G401 (cell line): ENCODE measurements around the gene NAV2. TPM values are rescaled to one million over a fixed set of nuclear protein-coding genes. Genes with fewer than 3 reads are reported as not detected.
"Not testable (repeated sequence)": the region's sequence is repeated elsewhere in the genome, so short reads cannot be mapped to it uniquely, and the experiment has no call there.

Experiments
- DNase-seq: peaks from one replicate; pipeline ENCODE4 v3.0.0-alpha.2; 2015; ENCODE audit warnings: low spot score
- in situ Hi-C: cut with HindIII; loops from 2 replicates; pipeline ENCODE4 v1.10.0; 2016; ENCODE audit warnings: low sequenced_read_pairs, mixed read lengths
- total RNA-seq: library from RNA; depleted of rRNA; stranded (reverse); fragments of >200 nt; shearing (Covaris generic); gene quantifications from 2 replicates; pipeline ENCODE4 v1.2.3, GENCODE V29; 2014

NAV2 gene
- total RNA-seq, 1 experiment from 2014 or later, result 4.2 TPM

DNA sequence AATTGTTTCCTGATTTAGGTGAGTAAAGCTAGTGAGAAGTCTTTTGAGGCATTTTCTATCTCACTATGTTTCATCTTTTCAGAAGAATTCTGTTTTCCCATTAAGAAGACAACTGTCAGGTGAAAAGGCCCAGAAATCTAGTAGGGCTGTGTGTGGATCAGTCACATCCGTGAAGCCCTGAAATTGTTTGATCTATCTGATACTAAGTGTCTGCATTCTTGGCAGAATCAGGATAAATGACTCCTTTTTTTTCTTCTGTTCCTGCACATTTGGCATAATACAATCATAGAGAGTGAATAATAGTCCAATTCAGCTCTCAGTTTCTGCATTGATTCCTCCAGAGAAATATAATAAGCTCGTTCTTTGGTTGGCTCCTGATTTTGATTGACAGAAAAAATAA is 208.3 kb downstream of the NAV2 start:
- DNase-seq, result no peak
- in situ Hi-C loops, result no loop called here

DNA sequence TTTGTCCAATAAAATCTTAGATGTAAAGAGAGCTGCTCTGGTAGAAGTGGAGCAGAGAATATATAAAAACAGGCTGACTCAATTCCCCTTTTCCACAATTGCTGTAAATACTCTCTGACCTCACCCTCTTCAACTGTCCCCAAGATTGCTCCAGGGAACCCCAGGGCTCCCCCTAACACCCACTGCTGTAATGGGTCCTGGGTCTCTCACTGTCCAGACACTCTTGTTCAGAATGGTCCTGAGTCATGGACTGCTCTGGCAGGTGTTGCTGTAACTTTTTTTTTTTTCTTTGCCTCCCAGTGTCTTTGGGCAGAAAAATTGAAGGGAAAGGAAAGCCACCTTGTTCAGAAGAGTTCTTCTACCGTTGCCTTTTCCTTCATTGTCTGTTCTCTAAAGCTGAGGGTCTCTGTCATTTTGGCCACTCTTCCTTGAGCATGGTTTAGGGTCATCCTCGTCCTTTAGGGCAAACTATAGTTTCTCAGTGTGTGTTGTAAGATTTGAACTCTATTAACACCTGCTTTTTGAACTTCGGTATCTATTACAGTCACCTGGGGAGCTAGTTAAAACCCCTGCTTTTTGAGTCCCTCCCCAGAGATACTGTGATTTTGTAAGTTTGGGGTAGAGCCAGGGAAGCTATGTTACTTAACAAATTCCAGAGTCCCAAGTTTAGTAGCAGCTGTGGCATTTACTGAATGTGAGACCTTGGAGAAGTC is 209.5 kb downstream of the NAV2 start:
- in situ Hi-C loops, result no loop called here
- no peak for DNase-seq

DNA sequence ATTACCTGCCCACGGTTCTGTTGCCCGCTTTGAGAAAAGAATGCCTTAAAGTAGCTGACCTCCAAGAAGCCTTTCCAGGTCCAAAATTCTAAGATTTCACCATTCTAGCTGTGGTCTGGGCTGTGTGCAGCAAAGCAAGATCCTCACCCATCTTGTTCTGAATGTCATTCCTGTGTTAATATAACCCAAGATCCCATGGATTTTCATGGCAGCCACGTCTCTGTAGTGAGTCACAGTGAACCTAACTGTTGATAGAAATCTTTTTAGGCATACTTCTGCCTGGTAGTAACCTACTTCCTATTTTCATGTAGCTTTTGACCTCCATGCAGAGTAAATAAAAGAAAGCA is 210.0 kb downstream of the NAV2 start:
- in situ Hi-C loops, result no loop called here
- no peak for DNase-seq

DNA sequence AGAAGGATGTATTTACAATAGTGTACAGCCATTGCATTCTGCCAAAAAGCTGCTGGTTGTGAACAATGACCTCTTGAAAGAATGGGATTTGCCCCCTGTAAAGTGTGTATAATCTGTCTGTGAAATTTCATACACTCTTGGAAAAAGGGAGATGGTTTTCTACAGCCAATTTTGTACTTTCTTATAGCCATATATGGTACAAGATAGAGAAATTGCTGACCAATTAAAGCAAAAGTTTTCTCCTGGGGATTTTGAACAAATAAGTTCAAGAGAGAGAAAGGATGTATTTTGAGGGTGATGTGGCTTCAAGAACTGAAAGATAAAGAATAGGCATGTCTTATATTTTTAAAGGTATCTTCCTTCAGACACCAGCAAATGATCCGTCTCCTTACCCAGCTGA is 211.0 kb downstream of the NAV2 start:
- DNase-seq, result no peak
- in situ Hi-C loops, result no loop called here

DNA sequence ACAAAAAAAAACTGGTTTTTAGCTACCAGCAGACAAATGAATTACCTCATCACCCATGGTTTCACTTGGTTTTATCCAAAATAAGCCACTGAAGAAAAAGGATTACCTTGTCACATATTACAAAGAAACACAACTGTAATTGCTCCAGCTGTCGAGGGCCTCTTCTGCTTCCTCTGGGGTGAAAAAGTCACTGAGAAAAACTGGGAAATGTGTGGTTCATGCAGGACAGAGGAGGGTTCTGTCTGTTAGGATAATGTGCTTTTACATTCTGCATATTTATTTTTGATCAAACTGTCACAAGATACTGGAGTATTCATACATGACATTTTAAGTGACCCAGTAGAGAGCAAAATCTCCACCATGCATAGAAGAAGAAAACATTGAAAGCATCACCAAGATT is 211.7 kb downstream of the NAV2 start:
- in situ Hi-C loops, result no loop called here
- DNase-seq, result no peak

DNA sequence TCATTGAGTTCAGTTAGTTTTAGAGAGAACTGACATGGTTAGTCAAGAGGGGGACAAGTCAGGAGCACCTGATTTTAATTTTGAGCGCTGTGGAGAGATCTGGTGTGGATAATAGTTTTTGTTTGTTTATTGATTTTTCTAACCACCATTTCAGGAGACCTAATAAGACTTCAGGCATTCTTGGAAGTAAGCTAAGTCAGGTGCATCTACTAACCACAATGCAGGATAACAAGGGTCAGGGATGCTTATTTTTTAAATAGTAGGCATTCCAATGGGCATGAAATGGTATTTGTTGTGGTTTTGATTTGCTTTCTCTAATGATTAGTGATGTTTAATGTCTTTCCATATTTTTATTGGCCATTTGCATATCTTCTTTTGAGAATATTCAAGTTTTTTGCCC is 212.1 kb downstream of the NAV2 start:
- in situ Hi-C loops, result no loop called here
- DNase-seq, result no peak

DNA sequence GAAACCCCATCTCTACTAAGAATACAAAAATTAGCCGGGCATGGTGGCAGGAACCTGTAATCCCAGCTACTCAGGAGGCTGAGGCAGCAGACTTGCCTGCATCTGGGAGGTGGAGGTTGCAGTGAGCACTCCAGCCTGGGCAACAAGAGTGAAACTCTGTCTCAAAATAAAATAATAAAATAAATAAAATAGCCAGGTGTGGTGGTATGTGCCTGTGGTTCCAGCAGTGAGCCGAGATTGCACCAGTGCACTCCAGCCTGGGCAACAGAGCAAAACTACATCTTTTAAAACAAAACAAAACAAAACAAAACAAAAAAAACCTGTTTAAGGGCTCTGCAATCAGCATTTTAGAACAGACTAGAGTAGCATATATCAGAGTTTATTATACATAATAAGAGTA is 214.8 kb downstream of the NAV2 start:
- in situ Hi-C loops, DNase-seq: not testable (repeated sequence)

DNA sequence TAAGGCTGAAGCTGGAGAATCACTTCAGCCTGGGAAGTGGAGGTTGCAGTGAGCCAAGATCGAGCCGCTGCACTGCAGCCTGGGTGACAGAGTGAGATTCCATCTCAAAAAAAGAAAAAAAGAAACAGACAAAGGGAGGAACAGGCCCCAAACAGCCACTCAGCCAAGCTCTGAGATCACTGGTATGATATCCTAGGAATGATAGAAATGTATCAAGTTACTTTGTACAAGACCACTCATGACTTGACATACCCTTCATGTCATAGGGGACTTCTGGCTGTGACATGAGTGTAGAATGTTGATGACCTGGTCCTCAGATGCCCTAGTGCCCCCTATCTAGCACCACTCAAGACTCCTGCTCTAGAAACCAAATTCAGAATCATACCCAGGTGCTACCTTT is 216.5 kb downstream of the NAV2 start:
- no peak for DNase-seq
- in situ Hi-C loops, result no loop called here

DNA sequence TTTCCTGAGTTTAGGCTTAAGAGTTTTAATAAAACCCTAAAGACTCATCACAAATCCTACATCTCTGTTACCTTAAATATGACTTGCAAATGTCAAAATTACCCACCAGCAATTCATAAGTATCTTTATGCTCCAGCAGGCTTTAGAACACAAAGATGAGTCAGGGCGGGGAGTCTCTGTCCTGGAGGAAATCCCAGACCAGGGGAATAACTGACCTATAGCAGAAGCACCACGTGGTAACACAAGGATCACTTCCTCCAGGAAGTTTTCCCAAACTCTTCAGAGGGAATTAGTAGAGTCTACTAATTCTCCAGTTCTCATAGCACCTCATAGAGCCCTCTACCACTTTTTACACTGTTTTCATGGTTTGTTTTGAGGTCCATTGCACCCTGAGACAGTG is 217.0 kb downstream of the NAV2 start:
- in situ Hi-C loops, result no loop called here
- DNase-seq, result no peak

DNA sequence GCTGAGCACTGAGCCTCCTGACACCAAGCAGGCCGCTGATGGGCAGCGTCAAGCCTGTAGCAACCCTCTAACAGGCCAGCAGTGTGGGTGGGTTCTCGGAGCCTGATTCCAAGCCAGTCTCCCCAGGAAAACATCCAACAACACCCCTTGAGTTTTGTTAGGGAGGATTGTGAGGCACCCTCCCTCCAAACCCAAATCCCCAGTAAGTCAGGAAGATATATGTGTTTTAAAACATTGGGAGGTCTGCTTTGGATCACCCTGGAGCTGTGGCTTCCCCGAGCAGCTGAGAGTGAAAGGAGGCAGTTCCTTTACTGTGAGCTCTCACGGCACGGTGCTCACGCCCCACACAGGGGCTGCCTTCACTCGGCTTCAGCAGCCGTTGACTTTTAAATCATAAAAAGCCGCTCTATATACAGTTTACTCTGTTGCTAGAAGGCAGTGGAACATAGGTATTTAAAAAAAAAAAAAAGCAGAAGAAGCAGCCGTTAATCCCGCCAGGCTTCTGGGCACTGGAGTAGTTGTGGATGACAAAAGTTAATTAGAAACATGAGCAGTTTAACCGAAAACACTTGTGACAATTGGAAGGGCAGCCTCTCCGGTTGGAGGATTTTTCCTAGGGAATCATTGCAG is 218.6 kb downstream of the NAV2 start:
- no peak for DNase-seq
- in situ Hi-C loops, result no loop called here

DNA sequence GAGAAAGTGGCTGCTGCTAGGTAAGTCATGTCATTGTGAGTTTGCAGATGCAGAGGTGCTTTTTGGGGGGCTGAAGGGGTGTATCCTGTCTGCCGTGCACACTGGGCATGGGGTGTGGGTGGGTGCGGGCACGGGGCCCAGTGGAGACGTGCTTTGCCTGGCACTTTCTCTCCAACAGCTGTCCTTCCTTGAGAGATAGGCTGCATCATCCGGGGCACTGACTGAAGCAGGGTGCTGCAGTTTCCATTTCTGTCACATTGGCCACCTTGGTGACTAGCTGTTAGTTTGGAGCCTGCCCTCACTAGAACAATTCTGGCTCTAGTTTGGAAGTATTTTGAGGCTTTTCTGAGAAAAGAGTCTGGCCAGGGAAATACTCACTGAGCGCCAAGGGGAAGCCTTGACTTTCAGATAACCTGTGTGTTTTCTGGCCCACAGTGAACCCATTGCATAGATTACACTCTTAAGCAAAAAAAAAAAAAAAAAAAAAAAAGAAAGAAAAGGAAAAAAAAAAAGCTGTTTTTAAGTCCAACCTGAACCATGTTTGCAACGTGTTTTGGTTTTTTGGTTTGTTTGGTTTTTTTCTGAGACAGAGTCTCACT is 219.2 kb downstream of the NAV2 start:
- in situ Hi-C loops, result no loop called here
- DNase-seq, result no peak

DNA sequence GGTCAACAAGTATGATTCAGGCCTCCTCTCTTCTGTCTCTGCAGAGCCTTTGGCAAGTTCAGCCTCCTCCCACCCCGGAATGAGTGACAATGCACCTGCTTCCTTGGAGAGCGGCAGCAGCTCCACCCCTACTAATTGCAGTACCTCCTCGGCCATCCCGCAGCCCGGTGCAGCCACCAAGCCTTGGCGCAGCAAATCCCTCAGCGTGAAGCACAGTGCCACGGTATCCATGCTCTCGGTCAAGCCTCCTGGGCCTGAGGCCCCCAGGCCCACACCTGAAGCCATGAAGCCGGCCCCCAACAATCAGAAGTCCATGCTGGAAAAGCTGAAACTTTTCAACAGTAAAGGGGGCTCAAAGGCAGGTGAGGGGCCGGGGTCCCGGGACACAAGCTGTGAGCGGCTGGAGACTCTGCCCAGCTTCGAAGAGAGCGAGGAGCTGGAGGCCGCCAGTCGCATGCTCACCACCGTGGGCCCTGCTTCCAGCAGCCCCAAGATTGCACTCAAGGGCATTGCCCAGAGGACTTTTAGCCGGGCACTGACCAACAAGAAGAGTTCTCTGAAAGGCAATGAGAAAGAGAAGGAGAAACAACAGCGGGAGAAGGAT is 220.6 kb downstream of the NAV2 start:
- in situ Hi-C loops, result no loop called here
- DNase-seq, result no peak

DNA sequence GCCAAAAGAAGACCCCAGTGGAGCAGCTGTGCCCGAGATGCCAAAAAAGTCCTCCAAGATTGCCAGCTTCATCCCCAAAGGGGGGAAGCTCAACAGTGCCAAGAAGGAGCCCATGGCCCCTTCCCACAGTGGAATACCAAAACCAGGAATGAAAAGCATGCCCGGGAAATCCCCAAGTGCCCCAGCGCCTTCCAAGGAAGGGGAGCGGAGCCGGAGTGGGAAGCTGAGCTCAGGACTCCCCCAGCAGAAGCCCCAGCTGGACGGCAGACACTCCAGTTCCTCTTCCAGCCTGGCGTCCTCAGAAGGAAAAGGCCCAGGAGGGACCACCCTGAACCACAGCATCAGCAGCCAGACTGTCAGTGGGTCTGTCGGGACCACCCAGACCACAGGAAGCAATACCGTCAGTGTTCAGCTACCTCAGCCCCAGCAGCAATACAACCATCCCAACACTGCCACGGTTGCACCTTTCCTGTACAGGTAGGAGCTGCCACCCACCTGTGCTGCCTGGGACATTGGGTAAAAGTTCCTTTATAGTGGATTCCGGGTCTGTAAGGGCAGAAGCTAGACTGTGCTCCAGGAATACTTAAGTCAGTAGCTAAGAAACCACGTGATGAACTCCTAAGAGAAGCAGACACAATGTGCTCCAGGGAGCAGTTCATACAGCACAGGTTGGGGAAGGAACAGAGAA is 221.3 kb downstream of the NAV2 start:
- in situ Hi-C loops, result no loop called here
- no peak for DNase-seq

DNA sequence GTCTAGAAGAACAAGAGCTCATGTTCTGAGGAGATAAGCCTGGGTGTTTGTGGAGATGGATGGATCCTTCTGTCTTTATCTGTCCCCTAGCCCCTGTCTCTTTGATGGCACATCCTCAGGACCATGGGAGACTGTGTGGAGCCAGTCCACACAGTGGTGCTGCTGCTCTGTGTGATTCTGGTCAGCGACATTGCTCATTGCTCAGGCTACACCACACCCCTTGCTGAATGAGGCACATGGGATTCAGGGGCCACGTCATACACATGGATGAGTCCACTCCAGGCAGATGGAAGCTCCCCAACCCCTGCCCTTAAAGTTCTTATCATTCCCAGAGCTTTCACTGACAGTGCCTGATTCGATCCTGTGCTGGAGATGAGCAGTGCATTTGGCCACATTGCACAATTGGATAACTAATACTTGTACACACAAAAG is 222.2 kb downstream of the NAV2 start:
- no peak for DNase-seq
- in situ Hi-C loops, result no loop called here

DNA sequence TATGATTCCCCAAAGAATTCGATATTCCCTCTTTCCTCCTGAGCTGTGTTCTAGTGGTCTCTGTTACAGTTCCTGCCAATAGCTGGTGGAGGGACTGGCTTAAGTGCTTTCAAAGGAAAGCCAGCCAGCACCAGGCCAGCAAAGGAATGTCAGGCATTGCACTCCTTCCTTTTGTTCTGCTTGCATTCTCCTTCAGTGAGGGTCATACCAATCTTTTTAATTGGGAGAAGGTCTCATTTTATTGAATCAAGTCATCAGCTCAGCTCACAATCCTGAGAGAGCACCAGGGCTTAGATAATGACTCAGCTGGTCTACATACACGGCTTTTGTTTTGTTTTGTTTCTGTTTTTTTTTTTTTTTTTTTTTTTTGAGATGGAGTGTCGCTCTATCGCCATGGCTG is 222.9 kb downstream of the NAV2 start:
- in situ Hi-C loops, result no loop called here
- no peak for DNase-seq

DNA sequence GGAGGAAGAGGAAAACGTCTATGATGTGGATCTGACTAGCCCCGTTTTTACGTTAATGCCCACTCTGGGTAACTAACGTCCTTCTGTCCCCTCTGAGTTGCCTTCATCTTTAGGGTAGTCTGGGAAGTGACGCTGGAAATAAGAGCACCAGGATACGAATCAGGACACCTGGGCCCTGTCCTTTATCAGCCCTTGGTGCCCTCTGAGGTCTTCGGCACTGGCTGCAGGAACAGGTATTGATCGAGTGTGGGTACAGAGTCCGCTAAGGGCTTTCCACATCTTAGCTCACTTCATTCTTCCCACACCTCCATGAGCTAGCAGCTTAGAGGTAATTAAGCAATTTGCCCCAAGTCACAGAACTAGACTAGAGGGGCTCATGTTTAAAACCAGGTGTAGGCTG is 223.8 kb downstream of the NAV2 start:
- in situ Hi-C loops, result no loop called here
- no peak for DNase-seq

DNA sequence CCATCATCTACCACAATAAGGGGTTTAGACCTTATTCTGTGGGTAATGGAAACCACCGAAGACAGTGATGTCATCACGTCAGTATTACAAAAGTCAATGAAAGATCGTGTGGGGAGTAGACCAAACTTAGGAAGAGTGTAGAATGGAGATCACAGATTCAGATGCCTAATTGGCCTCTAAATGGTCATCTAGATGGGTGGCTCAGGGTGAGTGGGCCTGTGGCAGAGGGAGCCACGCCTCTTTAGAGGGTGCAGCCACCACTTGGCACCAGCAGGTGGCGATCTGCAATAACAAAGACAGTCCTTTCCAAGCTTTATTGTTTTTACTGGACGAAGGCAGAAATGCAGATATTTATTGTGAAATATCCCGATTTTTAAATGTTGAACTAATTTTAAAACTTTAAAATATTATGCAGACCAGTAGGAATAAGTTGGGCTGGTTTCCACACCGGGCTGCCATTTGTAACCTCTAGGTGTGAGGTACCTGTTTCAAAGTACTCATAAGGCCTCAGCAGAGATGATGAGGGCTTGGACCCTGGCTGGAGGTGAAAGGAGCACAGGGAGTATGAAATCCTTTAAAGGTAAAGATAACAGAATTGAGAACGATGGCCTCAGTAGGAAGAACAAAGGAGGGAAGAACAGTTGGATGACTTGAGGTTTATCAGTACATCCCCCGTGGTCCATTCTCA is 225.7 kb downstream of the NAV2 start:
- no peak for DNase-seq
- in situ Hi-C loops, result no loop called here

DNA sequence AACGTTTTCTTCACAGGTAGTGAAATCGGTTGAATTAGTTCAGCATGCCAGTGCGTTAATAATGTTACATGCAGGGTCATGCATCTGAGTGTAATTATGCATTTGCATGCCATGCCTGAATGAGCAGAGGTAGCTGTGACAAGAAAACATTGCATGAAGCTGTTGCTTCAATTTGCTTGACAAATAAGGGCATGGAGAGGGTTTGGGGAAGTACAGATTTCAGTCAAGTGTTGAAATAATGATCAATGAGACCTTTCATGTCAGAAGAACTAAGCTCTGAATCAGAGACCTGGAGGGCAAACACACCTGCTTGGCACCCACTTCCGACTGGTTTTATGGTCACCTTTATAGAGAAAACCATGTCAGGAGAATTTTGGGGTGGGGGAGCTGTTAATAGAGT is 226.2 kb downstream of the NAV2 start:
- in situ Hi-C loops, result no loop called here
- no peak for DNase-seq

DNA sequence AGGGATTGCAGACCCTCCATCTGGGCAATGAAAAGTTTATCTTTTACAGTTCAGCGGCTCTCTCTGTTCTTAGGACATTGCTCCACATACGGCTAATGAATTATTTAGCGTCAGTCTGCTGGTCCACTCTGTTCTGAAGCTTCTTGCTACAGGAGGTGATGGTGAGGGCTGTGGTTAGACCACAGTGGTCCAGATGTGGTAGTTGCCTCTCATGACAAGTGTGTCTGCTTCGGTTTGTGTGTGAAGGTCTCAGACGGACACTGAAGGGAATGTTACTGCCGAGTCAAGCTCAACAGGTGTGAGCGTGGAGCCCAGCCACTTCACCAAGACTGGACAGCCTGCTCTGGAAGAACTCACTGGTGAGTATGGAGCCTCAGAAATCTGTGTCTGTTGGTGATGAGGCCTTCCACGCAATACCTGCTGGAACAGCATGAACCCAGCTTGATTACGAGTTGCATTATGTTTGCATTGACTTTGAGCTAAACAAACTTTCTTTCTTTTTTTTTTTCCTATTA is 226.8 kb downstream of the NAV2 start:
- in situ Hi-C loops, result no loop called here
- DNase-seq, result no peak
